Uterus (tissue), 4 donors: ENCODE measurements around the gene GNB5. TPM values are rescaled to one million over a fixed set of nuclear protein-coding genes. Genes with fewer than 3 reads are reported as not detected.

Experiments used
- DNase-seq, 2 donors: peaks; one replicate each; pipeline ENCODE4 v3.0.0-alpha.2; 2019 to 2020
- H3K27ac ChIP-seq, 2 donors: fragments of 200-600 bp; sonication (generic); 1 replicate in 1 of 2; 2 replicates in 1 of 2; pipeline ENCODE4 v1.5.1; 2016 to 2018
- H3K27me3 ChIP-seq, 2 donors: fragments of 200-600 bp; sonication (generic); one replicate each; pipeline ENCODE4 v1.5.1; 2018 to 2019; ENCODE audit warnings: control low read depth in 1 of 2
- H3K36me3 ChIP-seq, 2 donors: fragments of 200-600 bp; sonication (generic); one replicate each; pipeline ENCODE4 v1.5.1; 2019; ENCODE audit warnings: control low read depth in 1 of 2
- H3K4me1 ChIP-seq, 2 donors: fragments of 200-600 bp; sonication (generic); one replicate each; pipeline ENCODE4 v1.5.1; 2018 to 2019; ENCODE audit warnings: control low read depth in 1 of 2
- H3K4me3 ChIP-seq, 2 donors: fragments of 200-600 bp; sonication (generic); 1 replicate in 1 of 2; 2 replicates in 1 of 2; pipeline ENCODE4 v1.5.1; 2018 to 2019; ENCODE audit warnings: mild to moderate bottlenecking in 1 of 2
- H3K9me3 ChIP-seq, 2 donors: fragments of 200-600 bp; sonication (generic); one replicate each; pipeline ENCODE4 v1.5.1; 2019; ENCODE audit warnings: control low read depth in 1 of 2
- CTCF ChIP-seq, 4 experiments: fragments of 200-600 bp in 2 of 4; fragments of 450-650 bp in 2 of 4; sonication (generic) in 2 of 4; IDR thresholded peaks; one replicate each; pipeline ENCODE4 v1.5.1; 2016 to 2019; ENCODE audit warnings: antibody characterized with exemption in 4 of 4, mild to moderate bottlenecking in 2 of 4, moderate library complexity in 1 of 4
- POLR2A ChIP-seq, 2 donors: fragments of 450-650 bp; IDR thresholded peaks; one replicate each; pipeline ENCODE4 v1.6.1; 2016; ENCODE audit warnings: antibody characterized with exemption in 2 of 2, mild to moderate bottlenecking in 1 of 2, moderate library complexity in 1 of 2
- intact Hi-C: fragments of 100-400 bp; cut with DNase I; formaldehyde crosslinking; loops from one replicate; pipeline ENCODE4 v1.15.1; 2023; ENCODE audit warnings: low total_unique reads
- total RNA-seq, 4 donors: library from RNA; depleted of rRNA in 3 of 4; stranded (reverse); fragments of >200 nt in 3 of 4; gene quantifications; one replicate each; pipeline versions ENCODE4 v1.1.0 to v1.2.4, GENCODE V29; 2014 to 2023
- donor health status: DM: yes; HTN: yes; CAD: no.

Gene GNB5
- total RNA-seq, 4 donors from 2014 or later = 28.4 to 73.8 (median 48.8) TPM

GRCh38 chr15:52078197-52078875, 112.9 kb downstream of the GNB5 start:
- intact Hi-C loops = no loop called here
- Histone ChIP-seq H3K27me3 (no peaks in the 10 kb centered on the region), H3K36me3 (no peaks in the 10 kb centered on the region), H3K4me3 (no peak overlapping the region), H3K9me3 (no peaks in the 10 kb centered on the region), H3K27ac (no peak overlapping the region), H3K4me1 (no peaks in the 10 kb centered on the region)
- no peak for TF ChIP-seq CTCF (IDR thresholded peaks at IDR 0.05)
- no peak for TF ChIP-seq POLR2A (IDR thresholded peaks at IDR 0.05)
- no peak for DNase-seq

GRCh38 chr15:52076889-52077781, 114.1 kb downstream of the GNB5 start:
- Histone ChIP-seq H3K9me3 (no peaks in the 10 kb centered on the region), H3K27ac (no peak overlapping the region), H3K36me3 (no peaks in the 10 kb centered on the region), H3K27me3 (no peaks in the 10 kb centered on the region), H3K4me3 (no peak overlapping the region), H3K4me1 (no peaks in the 10 kb centered on the region)
- no peak for TF ChIP-seq POLR2A (IDR thresholded peaks at IDR 0.05)
- TF ChIP-seq CTCF (IDR thresholded peaks at IDR 0.05) = no peak
- intact Hi-C loops = no loop called here
- no peak for DNase-seq

GRCh38 chr15:52071570-52071969, 119.6 kb downstream of the GNB5 start:
- Histone ChIP-seq H3K36me3 (no peaks in the 10 kb centered on the region), H3K27ac (no peak overlapping the region), H3K9me3 (no peaks in the 10 kb centered on the region), H3K27me3 (no peaks in the 10 kb centered on the region), H3K4me3 (no peak overlapping the region), H3K4me1 (no peaks in the 10 kb centered on the region)
- DNase-seq = no peak
- intact Hi-C loops = no loop called here
- TF ChIP-seq POLR2A (IDR thresholded peaks at IDR 0.05) (no peak), CTCF (IDR thresholded peaks at IDR 0.05) (no peak)

- no peak for DNase-seq
- Histone ChIP-seq H3K4me1 (no peaks in the 10 kb centered on the region), H3K4me3 (no peak overlapping the region), H3K27ac (no peak overlapping the region), H3K9me3 (no peaks in the 10 kb centered on the region), H3K36me3 (no peaks in the 10 kb centered on the region), H3K27me3 (no peaks in the 10 kb centered on the region)
- intact Hi-C loops = no loop called here
- TF ChIP-seq CTCF (IDR thresholded peaks at IDR 0.05) (no peak), POLR2A (IDR thresholded peaks at IDR 0.05) (no peak)
These were observed 121.6 kb downstream of the GNB5 start for GRCh38 chr15:52069559-52069958.

- TF ChIP-seq POLR2A (IDR thresholded peaks at IDR 0.05) (no peak), CTCF (IDR thresholded peaks at IDR 0.05) (no peak)
- Histone ChIP-seq H3K9me3 (no peaks in the 10 kb centered on the region), H3K36me3 (no peaks in the 10 kb centered on the region), H3K4me3 (no peak overlapping the region), H3K4me1 (no peaks in the 10 kb centered on the region), H3K27ac (no peak overlapping the region), H3K27me3 (no peaks in the 10 kb centered on the region)
- intact Hi-C loops = no loop called here
- no peak for DNase-seq
These were observed 123.1 kb downstream of the GNB5 start for GRCh38 chr15:52068004-52068615.
